ENCODE results near the gene IFFO2.

IFFO2 gene

GRCh38 chr1:18940303-18941020, 16.0 kb downstream of the IFFO2 start:
- no peaks in the 10 kb centered on the region for H3K27me3 ChIP-seq (ENCODE audit: insufficient read depth, low read length, poor library complexity, severe bottlenecking)
- TF ChIP-seq EZH2phosphoT487 (IDR thresholded peaks at IDR 0.05; ENCODE audit: borderline replicate concordance) (no peak), CTCF (conservative IDR thresholded peaks at IDR 0.05; ENCODE audit: low read length) (no peak)
- no peak overlapping the region for H3K4me3 ChIP-seq (ENCODE audit: low read length, poor library complexity, severe bottlenecking)
- H3K4me1 ChIP-seq (ENCODE audit: insufficient read depth, low read length, poor library complexity, severe bottlenecking) = peaks cover 15% of the 10 kb centered on the region
- no peak overlapping the region for H2AFZ ChIP-seq (ENCODE audit: low read length)
- no peaks in the 10 kb centered on the region for H3F3A ChIP-seq (ENCODE audit: low read depth)
- no peak overlapping the region for H3K4me2 ChIP-seq (ENCODE audit: low read depth, low read length, poor library complexity, severe bottlenecking)
- no peaks in the 10 kb centered on the region for H3K36me3 ChIP-seq (ENCODE audit: insufficient read depth, low read length)
- H4K20me1 ChIP-seq (ENCODE audit: insufficient read depth, low read length, poor library complexity, severe bottlenecking) = no peaks in the 10 kb centered on the region
- H3K79me2 ChIP-seq (ENCODE audit: insufficient read depth, low read length) = peaks cover 86% of the 10 kb centered on the region
- no peaks in the 10 kb centered on the region for H3K9me2 ChIP-seq (replicated peaks; ENCODE audit: low read depth, low read length)
- no peaks in the 10 kb centered on the region for H3K9me3 ChIP-seq (ENCODE audit: insufficient read depth, low read depth, low read length)
- no peak overlapping the region for H3K9ac ChIP-seq (ENCODE audit: low read depth, low read length, poor library complexity, severe bottlenecking)

GRCh38 chr1:18939398-18940302, 16.8 kb downstream of the IFFO2 start:
- Histone ChIP-seq H3K9me2 (replicated peaks; ENCODE audit: low read depth, low read length) (no peaks in the 10 kb centered on the region), H3K4me1 (ENCODE audit: insufficient read depth, low read length, poor library complexity, severe bottlenecking) (peaks cover 7% of the 10 kb centered on the region), H3K79me2 (ENCODE audit: insufficient read depth, low read length) (peaks cover 80% of the 10 kb centered on the region), H3K27me3 (ENCODE audit: insufficient read depth, low read length, poor library complexity, severe bottlenecking) (no peaks in the 10 kb centered on the region), H3K9ac (ENCODE audit: low read depth, low read length, poor library complexity, severe bottlenecking) (no peak overlapping the region), H4K20me1 (ENCODE audit: insufficient read depth, low read length, poor library complexity, severe bottlenecking) (no peaks in the 10 kb centered on the region), H2AFZ (ENCODE audit: low read length) (no peak overlapping the region), H3K4me2 (ENCODE audit: low read depth, low read length, poor library complexity, severe bottlenecking) (no peak overlapping the region), H3F3A (ENCODE audit: low read depth) (no peaks in the 10 kb centered on the region), H3K36me3 (ENCODE audit: insufficient read depth, low read length) (no peaks in the 10 kb centered on the region), H3K4me3 (ENCODE audit: low read length, poor library complexity, severe bottlenecking) (no peak overlapping the region), H3K9me3 (ENCODE audit: insufficient read depth, low read depth, low read length) (no peaks in the 10 kb centered on the region)
- no peak for TF ChIP-seq CTCF (conservative IDR thresholded peaks at IDR 0.05; ENCODE audit: low read length)
- no peak for TF ChIP-seq EZH2phosphoT487 (IDR thresholded peaks at IDR 0.05; ENCODE audit: borderline replicate concordance)

- Histone ChIP-seq H3K9ac (ENCODE audit: low read depth, low read length, poor library complexity, severe bottlenecking) (no peak overlapping the region), H2AFZ (ENCODE audit: low read length) (no peak overlapping the region), H3K27me3 (ENCODE audit: insufficient read depth, low read length, poor library complexity, severe bottlenecking) (no peaks in the 10 kb centered on the region), H3K4me3 (ENCODE audit: low read length, poor library complexity, severe bottlenecking) (no peak overlapping the region), H3K4me1 (ENCODE audit: insufficient read depth, low read length, poor library complexity, severe bottlenecking) (peaks cover 4% of the 10 kb centered on the region), H3K9me2 (replicated peaks; ENCODE audit: low read depth, low read length) (no peaks in the 10 kb centered on the region), H3F3A (ENCODE audit: low read depth) (no peaks in the 10 kb centered on the region), H3K9me3 (ENCODE audit: insufficient read depth, low read depth, low read length) (no peaks in the 10 kb centered on the region), H3K79me2 (ENCODE audit: insufficient read depth, low read length) (peaks cover 76% of the 10 kb centered on the region), H4K20me1 (ENCODE audit: insufficient read depth, low read length, poor library complexity, severe bottlenecking) (no peaks in the 10 kb centered on the region), H3K36me3 (ENCODE audit: insufficient read depth, low read length) (no peaks in the 10 kb centered on the region), H3K4me2 (ENCODE audit: low read depth, low read length, poor library complexity, severe bottlenecking) (no peak overlapping the region)
- no peak for TF ChIP-seq EZH2phosphoT487 (IDR thresholded peaks at IDR 0.05; ENCODE audit: borderline replicate concordance)
- no peak for TF ChIP-seq CTCF (conservative IDR thresholded peaks at IDR 0.05; ENCODE audit: low read length)
Measured at GRCh38 chr1:18938707-18939070, 17.8 kb downstream of the IFFO2 start.

Data from Loucy (cell line).